HG02943 (cell line): ENCODE measurements around the gene ADORA2A.
"Not testable (repeated sequence)": the region's sequence is repeated elsewhere in the genome, so short reads cannot be mapped to it uniquely, and the experiment has no call there.

Experiments
- ATAC-seq: cut with Tn5 transposase; IDR thresholded peaks from one replicate; pipeline ENCODE4 v1.9.1; 2021; ENCODE audit warnings: mild to moderate bottlenecking, low read depth, moderate library complexity; ENCODE audit not compliant: unreplicated experiment

ADORA2A gene

GRCh38 chr22:24481641-24482040, 54.2 kb downstream of the ADORA2A start:
- ATAC-seq = no peak

DNA sequence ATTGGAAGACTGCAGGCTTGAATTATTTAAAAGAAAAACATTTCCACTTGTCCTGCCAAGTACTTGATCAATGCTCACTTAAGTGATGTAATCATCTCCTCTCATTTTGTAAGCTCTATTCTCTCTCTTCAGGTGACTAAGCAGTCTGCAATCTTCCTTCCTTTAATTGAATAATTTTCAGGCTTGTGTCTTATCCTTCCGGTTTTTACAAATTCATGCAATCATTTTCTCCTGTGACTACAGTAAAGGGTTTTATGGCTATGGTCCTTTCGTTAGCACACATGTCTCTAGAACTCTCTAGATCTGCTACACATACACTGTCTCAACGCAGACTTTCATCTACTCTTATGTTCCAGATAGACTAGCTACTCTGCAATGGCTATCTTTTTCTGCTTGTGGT, 55.2 kb downstream of the ADORA2A start:
- ATAC-seq = no peak

DNA sequence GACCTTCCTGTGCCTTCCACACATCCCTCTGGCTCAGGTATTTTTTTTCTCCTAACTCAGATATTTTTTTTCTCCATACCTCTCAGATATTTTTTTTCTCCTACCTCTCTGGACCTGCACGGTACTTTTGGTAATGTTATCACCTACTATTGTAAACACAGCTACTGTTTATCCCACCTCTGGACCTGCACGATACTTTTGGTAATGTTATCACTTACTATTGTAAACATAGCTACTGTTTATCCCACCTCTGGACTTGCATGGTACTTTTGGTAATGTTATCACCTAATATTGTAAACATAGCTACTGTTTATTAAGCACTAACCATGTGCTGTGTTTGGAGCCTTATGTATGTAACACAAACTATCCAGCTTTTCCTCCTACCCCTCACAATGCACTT, 55.6 kb downstream of the ADORA2A start:
- ATAC-seq = no peak

DNA sequence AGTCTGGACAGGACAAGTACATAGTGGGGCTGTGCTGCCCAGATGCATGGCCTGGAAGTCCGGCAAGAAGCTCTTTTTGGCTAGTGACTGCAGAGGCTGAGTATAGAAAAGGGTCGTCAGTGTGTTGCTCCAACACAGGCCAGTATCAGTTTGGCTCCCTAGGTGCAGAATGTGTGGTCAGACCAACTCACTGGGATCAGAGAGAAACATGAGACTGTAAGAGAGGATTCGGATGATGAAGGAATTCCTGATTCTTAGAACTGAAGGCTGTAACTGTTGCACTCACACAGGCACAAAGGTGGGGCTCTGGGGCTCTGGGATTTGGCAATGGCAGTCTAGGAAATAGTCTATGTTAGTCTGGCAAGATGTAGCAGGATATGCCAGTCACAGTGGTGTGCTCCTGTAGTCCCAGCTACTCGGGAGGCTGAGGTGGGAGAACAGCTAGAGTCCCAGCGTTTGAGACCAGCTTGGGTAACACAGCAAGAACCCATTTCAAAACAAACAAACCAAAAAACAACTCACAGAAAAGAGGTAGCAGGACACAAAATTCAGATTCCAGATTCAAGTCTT, 56.7 kb downstream of the ADORA2A start:
- no peak for ATAC-seq

DNA sequence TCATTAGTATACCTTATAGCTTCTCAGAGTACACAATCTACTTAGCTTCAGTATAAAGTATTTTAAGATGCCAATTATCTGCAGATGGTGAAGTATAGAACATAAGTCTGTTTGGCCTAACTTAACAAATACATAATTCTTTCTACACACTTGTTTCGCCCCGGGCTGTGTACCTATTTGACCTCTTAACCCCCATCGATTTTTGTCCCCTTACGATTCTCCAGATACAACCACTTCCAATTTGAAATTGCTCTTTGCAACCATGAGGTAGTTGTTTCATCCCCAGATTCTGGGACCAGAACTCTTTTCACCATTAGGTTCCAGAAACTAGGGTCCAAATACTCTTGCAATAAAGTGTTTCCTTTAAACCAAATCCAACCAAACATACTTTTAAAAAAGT, 57.8 kb downstream of the ADORA2A start:
- ATAC-seq = no peak

- ATAC-seq = no peak
These were observed 58.2 kb downstream of the ADORA2A start for GRCh38 chr22:24485608-24486007.

- ATAC-seq = no peak
These were observed 59.1 kb downstream of the ADORA2A start for GRCh38 chr22:24486501-24486921.

GRCh38 chr22:24489011-24489410, 61.6 kb downstream of the ADORA2A start:
- no peak for ATAC-seq

DNA sequence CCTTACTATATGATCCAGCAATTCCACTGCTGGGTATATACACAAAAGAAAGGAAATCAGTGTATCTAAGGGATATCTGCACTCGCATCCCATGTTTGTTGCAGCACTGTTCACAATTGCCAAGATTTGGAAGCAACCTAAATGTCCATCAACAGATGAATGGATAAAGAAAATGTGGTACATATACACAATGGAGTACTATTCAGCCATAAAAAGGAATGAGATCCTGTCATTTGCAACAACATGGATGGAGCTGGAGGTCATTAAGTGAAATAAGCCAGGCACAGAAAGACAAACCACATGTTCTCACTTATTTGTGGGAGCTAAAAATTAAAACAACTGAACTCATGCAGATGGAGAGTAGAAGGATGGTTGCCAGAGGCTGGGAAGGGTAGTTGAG, 62.0 kb downstream of the ADORA2A start:
- not testable (repeated sequence) for ATAC-seq
